Activated CD8-positive, alpha-beta memory T cell treated with anti-CD3 and anti-CD28 coated beads, Interleukin-2, amount 50 U/mL, for 4 hours (primary cell): ENCODE measurements around the gene ACAP2.
A peak's percentile ranks its signal among the peaks of the same experiment; 100 is the strongest.

Source experiments
- DNase-seq: peaks from one replicate; pipeline ENCODE4 v3.0.0-alpha.2; 2020

Gene ACAP2

DNA sequence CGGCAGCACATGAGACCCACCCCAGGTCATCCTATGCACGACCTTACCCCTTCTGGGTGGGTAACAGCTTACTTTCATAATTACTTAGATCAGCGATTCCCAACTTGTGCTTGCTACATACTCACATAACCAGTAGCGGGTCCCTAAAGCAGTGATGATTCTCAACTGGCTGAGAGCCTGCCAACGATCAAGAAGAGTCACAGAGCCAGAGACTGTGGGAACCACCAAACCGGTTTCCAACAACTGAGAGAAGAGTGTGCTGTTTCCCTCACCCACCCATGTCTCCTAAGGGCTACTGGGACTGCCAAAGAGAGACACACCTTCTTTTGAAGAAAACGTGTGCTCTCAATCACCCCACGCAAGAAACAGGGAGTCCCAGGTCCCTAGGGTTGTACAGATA is 159.9 kb downstream of the ACAP2 start:
- no peak for DNase-seq

DNA sequence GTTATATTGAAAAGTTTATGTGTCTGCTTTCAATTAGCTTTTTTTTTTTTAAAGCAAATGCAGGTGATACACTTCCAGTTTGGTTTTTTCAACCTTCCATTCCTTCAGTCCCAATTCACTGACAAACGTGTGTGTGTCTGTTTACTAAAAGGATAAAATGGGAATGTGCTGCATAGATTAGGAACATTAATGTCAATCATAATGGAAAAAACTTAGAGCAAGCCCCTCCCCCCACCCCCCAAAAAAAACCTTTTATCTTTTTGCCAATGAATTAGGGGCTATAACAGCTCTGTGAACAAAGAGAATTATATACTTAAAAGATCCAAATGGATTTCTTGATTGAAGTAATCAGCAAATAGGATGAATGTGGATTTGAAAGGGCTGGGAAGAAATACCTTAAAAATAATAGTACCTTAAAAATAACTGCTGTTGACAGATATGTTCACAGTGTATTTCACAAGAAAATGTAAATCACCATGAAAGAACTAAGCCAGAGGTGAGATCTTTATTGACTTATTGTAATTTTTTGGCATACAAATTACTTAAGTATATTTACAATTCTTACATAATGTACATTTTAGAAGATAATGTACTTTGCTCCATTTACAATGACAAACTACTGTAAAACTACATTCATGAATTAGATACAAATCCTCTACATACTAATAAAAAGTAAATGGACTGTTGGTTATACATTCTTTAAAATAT is 168.4 kb downstream of the ACAP2 start:
- DNase-seq = no peak

DNA sequence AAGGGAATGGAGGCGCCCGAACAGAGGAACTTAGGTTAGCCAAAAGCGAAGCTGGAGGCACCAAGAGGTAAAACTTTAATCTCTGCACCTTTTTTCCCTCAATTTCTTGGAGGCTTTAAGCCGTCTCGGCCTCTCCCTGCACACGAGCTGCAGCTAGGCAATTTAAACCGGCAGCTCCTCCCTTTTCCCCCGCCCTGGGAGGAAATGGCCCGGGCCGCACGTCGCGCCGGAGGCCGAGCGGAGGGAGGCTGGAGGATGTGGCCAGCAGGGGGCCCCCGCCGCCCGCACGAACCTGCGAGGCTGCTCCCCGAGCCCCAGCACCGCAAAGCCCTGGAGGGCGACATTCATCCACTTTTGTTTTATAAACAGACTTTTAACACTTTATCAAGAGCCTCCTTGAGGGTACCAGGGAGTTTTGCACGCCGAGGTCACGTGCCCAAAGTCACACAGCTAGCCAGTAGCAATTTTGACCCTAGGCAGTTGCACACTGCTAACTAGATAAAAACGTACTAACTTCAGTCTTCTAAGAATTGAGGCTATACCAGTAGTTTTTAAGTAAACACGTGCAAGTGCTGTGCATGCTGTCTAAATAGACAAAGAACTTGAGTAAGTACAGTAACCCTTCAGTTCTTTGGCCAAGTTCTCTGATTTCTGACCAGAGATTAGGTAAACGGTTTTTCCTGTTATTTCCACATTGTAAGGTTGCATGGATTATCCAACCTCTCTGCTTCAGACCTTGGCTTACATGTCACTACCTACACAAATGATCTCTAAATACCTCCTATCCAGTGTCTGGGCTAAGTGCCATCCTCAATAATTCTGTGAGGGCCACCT is 171.2 kb downstream of the ACAP2 start:
- peak; percentile 87 for DNase-seq

DNA sequence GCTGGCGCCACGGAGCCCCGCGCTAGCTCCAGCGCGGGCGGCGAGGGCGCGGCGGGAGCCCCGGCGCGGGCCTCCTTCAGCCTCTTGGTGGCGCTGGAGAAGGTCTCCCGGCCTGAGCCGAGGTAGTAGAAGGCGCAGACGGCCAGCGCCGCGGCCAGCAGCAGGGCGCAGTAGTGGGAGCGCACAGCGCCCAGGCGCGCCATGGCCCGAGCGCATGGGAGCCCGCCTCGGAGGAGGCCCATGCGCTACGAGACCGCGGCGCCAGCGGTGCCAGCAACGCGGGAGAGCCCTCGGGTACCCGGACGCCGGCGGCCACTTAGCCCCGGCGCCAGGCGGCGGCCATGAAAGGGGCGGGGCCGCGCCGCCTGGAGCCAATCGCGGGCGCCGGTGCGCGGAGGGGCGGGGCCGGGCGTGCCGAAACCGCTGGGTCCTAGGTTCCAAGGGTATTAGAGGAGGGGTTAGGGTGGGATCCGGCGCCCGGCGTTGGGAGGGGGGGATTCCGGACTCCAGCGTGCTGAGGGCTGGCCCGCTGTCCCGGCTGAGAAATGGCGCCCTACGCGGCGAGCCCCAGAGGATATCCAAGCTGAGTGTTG is 171.9 kb downstream of the ACAP2 start, which contains the start of gene XXYLT1:
TSS of gene XXYLT1 (minus strand) at position 343 of the 593 bp plus-strand sequence. CDS start at position 242, 101 bp downstream.
- DNase-seq = peak; percentile 91

DNA sequence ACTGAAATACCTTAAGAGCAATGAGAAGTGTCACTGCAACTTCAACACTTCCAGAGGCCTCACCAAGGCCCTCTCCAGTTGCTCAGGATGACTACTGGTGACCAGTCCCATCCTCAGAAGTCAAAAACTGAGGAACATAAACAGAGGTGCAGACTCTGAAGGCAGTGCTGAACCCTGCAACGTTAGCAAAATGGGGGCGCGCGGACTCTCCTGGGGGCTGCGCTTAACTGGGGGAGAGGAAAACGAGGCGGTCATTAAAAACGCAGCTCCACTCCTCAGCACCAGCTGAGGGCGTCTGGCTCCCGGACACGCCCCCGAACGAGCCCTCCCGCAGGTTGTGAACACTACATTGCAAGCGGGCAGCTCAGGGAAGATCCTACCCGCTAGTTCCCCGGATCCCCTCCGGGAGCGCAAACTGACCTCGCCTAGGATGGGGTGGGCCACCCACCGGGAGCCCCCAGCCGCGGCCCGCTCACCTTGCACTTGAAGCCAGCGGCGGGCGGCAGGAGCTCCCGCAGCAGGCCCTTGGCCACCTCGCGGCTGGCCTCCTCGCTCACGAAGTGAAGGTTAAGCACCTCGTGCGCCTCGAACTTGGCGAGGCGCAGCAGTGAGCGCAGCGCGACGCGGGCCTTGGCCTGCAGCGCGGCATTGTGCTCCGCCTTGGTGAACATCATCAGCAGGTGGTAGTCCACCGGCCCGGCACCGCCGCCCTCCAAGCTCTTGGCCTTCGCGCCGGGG is 172.6 kb downstream of the ACAP2 start:
- DNase-seq = peak; percentile 51

DNA sequence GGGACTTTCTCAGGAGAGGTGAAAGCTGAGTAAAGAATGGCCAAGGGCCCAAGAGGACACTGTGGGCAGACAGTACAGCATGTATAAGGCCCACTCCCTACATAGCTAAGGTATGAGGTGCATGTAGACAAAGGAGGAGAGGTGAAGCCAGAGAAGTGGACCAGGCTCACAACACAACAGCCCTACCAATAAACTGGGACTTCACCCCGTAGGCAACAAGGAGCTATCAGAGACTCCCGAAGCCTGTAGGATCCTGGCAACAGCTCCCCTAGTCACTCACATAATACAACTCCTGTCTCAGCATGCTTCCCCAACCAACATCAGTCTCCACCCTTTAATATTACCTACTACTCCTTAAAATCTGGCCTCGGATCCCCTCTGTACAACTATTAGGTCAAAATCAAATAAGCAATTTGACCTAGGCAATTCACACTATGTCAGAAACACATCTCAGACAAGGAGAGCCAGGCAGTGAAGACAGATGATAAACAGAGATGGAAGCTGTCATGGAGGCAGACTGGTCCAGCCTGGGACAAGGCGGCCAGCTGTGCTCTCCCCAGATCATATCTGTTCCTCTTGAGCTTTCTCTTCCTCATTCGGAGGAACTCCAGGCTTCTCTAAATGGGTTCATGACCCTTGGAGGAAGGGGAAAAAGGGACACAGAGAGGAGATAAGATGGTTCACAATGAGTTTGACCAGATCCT is 173.3 kb downstream of the ACAP2 start:
- no peak for DNase-seq

DNA sequence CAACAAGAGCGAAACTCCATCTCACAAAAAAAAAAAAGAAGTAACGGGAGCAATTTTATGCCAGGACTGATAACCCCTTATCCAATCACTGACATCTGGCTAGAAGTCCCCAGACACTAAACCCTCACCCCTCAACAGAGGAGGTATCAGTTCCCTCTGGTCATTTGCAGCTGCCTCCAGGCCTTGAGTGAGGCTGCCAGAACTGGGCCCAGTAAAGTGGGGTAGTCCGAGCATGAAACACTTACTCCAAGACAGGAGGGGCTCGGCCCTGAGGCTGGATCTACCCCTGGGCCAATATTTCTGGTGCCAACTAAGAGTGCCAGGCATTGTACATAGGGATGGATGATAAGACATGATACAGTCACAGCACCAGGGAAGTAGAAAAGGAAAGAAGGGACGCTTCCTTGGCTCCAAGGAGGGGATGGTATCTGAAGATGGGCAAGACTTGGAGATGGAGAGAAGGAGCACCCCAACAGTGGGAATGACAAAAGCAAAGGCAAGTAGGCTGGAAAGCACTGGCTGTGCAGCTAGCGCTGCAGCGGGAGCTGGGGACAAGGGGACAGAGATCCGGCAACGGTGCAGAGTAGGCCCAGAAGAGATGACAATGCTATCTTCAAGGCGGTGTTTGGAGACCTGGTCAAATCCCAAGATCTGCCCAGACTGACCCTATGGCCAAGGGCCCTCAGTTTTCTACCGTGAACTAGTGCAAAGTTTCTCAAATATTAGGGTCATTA is 174.1 kb downstream of the ACAP2 start:
- no peak for DNase-seq

DNA sequence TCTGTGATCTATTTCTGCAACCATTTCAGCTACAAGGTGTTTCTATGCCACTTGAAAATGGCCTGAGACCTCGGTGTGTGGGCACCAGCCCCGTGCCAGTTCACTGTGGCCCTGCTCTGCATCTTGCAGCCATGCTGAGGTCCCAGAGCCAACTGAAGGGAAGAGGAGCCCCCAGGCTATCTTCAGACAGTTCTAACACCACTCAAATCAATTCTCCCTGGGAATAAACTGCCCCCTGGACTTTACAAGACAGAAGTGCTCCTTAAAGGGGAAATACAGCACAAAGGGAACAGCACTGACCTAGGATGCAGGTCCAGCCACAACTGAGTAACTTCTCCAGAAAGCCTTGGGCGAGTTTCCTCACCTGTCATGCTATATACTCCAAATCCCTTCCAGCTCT is 175.7 kb downstream of the ACAP2 start:
- DNase-seq = no peak

DNA sequence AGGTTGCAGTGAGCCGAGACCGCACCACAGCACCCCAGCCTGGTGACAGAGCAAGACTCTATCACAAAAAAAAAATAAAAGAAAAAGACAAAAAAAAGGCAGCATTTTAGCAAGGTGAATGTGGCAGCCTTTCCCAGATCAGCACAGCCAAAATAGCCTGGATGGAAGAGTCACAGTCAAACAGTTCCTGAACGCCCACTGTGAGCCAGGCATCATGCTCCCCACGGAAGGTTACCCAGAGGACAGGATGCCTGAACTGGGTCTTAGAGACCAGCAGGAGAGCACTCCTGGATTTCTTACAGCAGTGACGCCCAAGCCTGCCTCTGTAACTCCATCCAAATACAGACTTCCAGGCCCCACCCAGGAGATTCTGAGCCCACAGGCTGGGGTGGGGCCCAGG is 176.4 kb downstream of the ACAP2 start:
- DNase-seq = no peak

DNA sequence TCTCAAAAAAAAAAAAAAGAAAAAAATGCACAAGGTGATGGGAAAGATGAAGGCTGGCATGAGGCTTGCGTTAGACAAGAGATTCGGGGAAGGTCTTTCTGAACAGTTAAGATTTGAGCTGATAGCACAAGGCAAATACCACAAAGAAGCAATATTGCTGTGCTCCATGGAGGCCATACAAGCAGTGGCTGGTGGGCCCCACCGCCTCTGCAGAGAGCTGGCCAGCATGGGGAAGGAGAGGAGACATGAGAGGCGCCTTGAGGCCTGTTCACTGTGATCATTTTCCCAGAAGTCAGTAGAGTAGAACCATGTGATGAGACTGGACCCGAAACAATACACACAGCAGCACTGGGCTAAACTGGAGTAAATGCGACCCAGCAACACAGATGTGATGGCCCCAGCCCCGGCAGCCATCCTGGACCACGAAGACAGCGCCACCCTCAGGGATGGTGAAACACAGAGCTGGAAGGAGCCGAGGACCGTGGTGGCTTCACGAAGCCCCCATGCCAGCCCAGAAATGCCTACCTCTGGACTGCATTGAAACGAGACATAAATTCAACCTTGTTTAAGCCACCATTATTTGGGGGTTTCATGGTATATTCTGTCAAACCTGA is 177.3 kb downstream of the ACAP2 start:
- DNase-seq = no peak

DNA sequence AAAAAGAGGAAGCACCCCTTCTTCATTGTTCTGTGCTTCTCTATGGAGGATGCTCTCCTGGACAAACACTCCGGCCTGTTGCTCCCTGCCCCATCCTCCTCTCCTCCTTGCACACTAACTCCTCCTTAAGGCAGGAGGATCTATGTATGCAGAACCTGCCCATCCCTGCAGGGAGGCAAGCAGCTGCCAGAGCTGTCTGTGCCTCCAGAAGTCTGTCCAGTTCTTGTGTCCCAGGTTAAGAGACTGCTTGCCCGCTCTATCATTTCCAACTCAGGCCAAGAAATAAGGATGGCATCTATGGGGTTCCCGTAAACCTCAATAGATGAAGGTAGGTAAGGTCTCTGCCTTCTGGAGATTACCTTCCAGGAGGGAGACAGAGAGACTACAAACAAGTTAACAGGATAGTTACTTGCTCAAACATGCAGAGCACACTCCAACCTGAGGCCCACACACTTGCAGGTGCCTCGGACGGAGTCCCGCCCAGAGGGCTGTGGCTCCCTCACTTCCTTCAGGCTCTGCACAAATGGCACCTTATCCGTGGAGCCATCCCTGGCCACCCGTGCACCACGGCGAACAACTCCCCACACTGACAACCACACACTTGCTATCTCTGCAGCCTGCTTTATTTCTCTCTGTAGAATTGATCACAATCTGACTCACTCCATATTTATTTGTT is 178.8 kb downstream of the ACAP2 start:
- no peak for DNase-seq

DNA sequence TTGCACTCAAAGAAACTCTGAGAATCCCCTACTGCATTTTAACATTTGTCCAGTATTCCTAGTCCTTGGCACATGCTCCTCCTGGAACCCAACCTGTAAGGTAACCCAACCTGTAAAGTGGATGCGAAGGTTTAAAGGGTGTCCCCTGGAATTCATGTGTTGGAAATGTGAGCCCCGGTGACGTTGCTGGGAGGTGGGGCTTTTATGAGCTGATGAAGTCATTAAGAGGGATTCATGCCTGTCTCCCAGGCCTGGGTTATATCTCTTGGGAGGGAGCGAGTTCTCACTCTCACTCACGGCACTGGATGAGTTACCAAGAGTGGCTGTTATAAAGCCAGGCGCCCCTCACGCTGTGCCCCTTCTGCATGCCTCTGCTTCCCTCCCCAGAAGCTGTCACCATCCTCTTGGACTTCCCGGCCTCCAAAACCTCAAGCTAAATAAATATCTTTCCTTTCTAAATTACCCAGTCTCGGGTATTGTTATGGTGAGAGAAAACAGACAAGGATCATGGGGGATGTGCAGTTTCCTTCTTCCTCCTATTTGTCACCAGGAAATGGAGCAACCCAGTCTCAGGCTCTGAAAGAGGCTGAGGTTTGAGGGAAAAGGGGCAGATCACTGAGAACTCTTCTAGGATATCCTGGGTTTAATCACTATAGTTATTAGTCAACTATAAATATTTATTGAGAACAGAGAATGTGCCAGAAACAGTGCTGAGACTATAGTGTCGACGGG is 179.5 kb downstream of the ACAP2 start:
- DNase-seq = no peak

DNA sequence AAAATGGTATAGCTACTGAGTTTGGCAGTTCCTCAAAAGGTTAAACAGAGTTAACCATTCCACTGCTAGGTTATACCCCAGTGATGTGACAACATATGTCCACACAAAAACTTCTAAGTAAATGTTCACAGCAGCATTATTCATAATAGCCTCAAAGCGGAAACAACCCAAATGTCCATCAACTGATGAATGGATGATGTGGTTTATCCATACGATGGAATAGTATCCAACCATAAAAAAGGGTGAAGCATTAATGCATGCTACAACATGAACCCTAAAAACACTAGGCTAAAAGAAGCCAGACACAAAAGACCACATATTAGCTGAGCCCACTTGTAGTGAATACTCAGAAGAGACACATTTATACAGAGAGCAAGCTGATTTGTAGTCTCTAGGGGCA is 180.9 kb downstream of the ACAP2 start:
- DNase-seq = no peak

DNA sequence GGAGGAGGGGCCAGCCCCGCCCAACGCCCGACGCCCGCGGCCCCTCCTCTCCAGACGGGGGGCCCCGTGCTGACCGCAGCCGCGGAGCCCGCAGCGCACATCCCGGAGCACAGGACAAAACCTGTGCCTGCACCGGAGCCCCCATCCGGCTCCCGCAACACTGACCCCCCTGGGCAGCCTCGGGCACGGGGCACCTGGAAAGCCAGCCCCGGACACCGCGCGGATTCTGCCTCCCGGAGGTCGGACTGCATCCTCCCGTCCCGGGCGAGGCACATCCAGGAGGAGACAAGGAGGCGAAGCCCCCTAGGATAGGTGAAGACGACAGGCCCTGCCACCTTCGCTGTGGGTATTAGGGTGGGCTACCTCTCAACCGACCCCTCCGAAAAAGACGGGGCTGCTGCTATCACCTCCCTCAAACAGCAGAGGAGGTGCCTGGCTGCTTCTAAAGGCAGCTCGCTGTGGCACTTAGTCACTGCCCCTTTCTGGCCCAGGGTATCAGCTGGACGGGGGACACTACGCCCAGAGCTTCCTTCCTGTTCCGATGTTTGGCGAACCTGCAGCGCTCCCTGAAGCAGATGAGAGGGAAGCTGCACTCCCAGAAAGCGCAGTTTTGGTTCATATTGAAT is 182.4 kb downstream of the ACAP2 start:
- DNase-seq = no peak

DNA sequence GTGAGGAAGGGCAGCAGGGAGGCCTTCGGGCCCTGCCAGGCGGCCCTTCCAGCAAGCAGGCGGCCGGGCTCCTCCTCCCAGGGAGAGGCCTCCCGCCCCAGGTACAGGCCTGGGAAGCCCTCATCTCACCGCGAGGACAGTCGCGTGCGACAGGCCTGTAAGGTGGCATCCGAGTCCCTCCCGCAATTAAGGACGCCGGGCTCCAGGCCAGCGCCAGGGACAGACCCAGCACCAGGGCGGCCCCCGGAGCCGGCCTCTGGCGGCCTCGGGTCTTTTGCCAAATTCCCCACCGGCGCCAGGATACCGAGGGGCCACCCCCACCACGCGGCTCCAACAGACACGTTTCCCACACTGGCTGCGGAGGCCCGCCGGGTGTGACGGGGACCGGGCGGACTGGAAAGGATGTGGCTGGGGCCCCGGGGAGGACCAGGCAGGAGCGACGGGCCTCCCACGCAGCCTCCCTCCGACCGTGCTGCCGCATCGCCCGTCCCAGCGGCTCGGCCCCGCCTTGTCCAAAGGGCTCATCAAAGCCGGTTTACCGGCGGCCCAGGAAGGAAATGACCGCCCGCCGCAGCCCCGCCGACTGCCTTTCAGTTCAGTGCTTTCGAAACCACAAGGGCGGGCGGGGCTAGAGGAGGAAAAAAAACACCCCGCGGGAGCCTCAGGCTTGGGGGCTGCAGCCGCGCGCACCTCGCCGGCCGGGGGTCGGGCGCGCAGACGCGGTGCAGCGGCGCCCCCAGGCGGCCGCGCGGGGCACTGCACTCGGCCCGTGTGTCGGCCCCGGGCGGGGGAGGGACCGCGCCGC is 183.1 kb downstream of the ACAP2 start:
- peak; percentile 89 for DNase-seq

DNA sequence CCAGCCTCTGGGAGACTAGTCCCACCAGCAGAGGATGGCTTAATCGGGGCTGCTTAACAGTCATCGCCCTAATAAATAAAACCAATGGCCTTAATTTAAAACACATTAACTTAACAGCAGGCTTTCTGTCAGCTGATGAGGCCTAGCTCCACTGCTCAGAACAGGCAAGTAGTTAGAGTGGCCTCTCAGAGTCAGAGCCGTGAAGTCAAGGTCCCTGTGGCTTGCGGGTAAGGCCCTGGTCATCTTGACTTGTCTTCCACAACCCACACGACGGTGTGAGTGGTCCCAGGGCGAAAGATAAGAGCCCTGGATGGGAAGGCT is 183.7 kb downstream of the ACAP2 start:
- no peak for DNase-seq

DNA sequence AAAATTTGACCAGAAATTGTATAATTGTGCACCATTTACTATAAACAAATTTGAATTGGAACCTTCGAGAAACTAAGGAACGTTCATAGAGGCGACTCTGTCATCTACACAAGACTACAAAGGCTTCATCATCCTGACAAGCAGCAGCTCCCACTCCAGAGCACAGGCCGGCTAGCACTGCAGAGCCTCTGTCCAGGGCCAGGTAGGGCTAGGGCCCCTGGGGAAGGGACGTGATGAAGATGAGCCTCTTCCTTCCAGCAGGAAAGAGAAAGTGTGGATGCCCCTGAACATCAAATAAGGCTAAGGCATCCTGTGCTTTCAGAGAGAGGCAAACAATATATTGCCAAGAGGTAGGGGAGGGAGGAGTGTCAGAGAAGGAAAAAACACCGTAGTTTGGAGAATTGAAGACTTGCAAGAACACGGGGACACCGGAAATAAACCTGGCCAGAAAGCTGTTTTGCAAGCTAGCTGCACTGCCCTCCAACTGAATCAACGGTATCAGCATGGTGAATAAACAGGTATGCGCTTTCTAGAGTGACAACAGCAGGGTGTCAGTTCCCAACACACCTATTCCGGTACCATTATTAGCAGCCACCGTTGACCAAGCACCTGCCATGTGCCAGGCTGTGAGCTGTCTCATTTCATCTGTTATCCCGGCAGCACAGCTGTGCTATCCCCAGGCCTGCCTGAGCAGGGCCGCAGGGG is 184.2 kb downstream of the ACAP2 start:
- DNase-seq = no peak
